ENCODE measurements around the gene NDUFA5.

Gene NDUFA5

DNA sequence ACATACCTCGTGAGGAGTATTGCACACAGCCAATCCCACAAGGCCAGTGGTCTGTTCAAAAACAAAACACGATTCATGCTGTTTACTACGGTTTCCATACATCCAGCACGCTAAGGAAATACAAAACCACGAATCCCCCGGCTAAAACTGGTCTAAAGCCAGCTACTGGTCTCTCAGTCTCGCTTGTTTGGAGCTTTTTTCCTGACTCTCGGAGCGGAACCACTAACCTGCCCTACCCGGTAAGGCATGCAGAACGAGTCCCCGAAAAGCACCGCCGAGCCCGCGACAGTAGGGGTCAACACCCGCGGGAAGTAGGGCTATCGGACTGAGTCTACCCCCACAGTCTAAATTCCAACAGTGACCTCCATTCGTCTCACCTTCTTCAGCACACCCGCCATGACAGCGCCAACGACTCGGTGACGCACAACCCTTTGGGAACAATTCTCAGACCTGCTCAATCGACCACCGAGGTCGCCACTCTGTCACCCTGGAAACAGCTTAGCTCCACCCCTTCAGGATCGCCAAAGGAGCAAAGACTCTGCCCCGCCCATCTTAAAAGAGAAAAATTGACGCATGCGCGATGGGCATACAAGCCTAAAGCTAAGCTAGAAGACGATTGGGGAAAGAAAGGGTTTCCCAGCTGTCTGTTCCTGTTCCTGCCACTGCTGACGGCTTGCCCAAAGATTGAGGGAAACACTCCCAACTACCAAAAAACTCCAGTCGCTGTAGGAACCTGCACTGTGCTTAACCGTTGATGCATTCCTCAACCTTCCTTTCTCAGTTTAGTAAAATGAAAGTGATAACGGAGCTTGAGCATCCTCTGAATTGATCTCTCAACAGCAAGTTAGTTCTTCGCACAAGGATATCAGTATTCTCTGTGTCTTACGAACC is at the start of gene NDUFA5:
Gene NDUFA5 (minus strand): TSS at position 421 of the 891 bp plus-strand sequence. CDS start 23 bp downstream, at position 398.
- H3K36me3 ChIP-seq (ENCODE audit: control insufficient read depth in 2 of 2, insufficient read depth in 2 of 2, low read length in 2 of 2) = peaks cover 11 to 15% of the 10 kb centered on the region in 2 donors
- no peaks in the 10 kb centered on the region for H3K9me3 ChIP-seq (ENCODE audit: control insufficient read depth in 2 of 2, low read length in 2 of 2)
- H3K4me3 ChIP-seq (ENCODE audit: low read length in 2 of 2) = peak within 1 kb of the TSS; percentile 94 to 100
- H3K27me3 ChIP-seq (ENCODE audit: control insufficient read depth in 2 of 2, insufficient read depth in 2 of 2, low read length in 2 of 2) = no peaks in the 10 kb centered on the region
- H3K27ac ChIP-seq (ENCODE audit: low read depth in 2 of 2, low read length in 2 of 2) = peak within 1 kb of the TSS; percentile 83 to 91
- peak within 1 kb of the TSS; percentile 92 to 100 for H3K9ac ChIP-seq (ENCODE audit: low read depth in 1 of 2, low read length in 2 of 2)
- peaks cover 7 to 9% of the 10 kb centered on the region in 2 donors for H3K4me1 ChIP-seq (ENCODE audit: control insufficient read depth in 2 of 2, insufficient read depth in 2 of 2, low read length in 2 of 2)

DNA sequence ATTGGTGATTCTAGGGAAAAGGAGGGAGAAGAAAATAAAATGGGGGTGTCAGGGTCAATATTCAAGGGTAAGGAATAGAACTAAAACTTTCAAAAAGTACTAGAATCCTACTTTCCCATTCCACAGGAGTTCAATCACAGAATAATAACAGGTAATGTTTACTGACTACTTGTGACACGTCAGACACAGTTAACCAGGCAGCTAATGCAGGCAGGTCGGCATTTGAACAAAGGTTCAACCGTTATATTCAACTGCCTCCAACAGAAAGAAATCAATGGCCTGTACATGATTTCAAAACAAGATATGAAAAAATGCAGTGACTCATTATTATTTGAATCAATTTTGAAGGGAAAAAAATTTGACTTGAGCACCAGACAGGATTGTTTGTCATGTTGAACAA is 47.1 kb upstream of the NDUFA5 start:
- Histone ChIP-seq H3K9me3 (ENCODE audit: control insufficient read depth in 2 of 2, low read length in 2 of 2) (no peaks in the 10 kb centered on the region), H3K36me3 (ENCODE audit: control insufficient read depth in 2 of 2, insufficient read depth in 2 of 2, low read length in 2 of 2) (no peaks in the 10 kb centered on the region), H3K27me3 (ENCODE audit: control insufficient read depth in 2 of 2, insufficient read depth in 2 of 2, low read length in 2 of 2) (no peaks in the 10 kb centered on the region), H3K4me1 (ENCODE audit: control insufficient read depth in 2 of 2, insufficient read depth in 2 of 2, low read length in 2 of 2) (no peaks in the 10 kb centered on the region), H3K27ac (ENCODE audit: low read depth in 2 of 2, low read length in 2 of 2) (no peak overlapping the region), H3K9ac (ENCODE audit: low read depth in 1 of 2, low read length in 2 of 2) (no peak overlapping the region), H3K4me3 (ENCODE audit: low read length in 2 of 2) (no peak overlapping the region)

DNA sequence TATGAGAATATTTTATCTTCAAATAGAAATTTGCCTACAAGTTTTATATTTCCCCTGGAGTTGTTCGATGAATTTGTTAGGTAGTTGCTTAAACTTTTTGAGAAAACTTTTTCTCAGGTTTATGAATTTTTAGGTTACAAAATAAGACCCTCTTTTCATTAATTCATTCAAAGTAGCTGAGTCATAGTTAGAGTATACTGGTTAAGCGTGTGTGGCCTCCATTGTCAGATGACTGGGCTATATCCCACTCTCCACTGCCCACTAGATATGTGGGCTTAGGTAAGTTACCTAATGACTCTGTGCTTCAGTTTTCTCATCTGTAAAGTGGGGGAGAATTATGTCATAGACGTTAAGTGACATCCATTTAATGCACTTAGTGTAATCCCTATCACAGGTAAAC is 45.0 kb upstream of the NDUFA5 start:
- H3K4me3 ChIP-seq (ENCODE audit: low read length in 2 of 2) = no peak overlapping the region
- no peak overlapping the region for H3K9ac ChIP-seq (ENCODE audit: low read depth in 1 of 2, low read length in 2 of 2)

DNA sequence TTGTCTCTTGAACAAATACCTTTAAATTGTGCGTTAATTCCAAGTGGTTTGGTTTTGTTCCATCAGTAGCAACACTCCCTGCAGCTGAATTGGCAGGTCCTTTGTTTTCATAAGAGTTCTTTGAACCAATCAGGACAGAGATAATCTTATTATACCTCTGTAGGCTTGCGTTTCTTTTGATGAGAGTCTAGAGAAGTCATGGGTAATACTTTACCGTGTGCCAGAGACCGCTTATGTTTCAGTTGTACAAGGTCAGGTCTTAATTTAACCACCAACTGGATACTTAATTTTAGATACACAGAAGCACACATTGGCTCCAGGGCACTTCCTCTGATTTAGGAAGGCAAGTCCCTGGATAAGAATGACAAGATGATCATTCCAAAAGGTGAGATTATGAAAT is 43.9 kb upstream of the NDUFA5 start, which contains the start of gene ASB15:
Gene ASB15 (plus strand): TSS at position 292 of the 400 bp plus-strand sequence. CDS start 12,682 bp downstream, outside the sequence.
- Histone ChIP-seq H3K9ac (ENCODE audit: low read depth in 1 of 2, low read length in 2 of 2) (no peak within 1 kb of the TSS), H3K27ac (ENCODE audit: low read depth in 2 of 2, low read length in 2 of 2) (no peak within 1 kb of the TSS)

More for the DNA sequence above, 45.0 kb upstream of the NDUFA5 start:
- Histone ChIP-seq H3K36me3 (ENCODE audit: control insufficient read depth in 2 of 2, insufficient read depth in 2 of 2, low read length in 2 of 2) (no peaks in the 10 kb centered on the region), H3K9me3 (ENCODE audit: control insufficient read depth in 2 of 2, low read length in 2 of 2) (no peaks in the 10 kb centered on the region), H3K27ac (ENCODE audit: low read depth in 2 of 2, low read length in 2 of 2) (no peak overlapping the region), H3K27me3 (ENCODE audit: control insufficient read depth in 2 of 2, insufficient read depth in 2 of 2, low read length in 2 of 2) (no peaks in the 10 kb centered on the region), H3K4me1 (ENCODE audit: control insufficient read depth in 2 of 2, insufficient read depth in 2 of 2, low read length in 2 of 2) (no peaks in the 10 kb centered on the region)

DNA sequence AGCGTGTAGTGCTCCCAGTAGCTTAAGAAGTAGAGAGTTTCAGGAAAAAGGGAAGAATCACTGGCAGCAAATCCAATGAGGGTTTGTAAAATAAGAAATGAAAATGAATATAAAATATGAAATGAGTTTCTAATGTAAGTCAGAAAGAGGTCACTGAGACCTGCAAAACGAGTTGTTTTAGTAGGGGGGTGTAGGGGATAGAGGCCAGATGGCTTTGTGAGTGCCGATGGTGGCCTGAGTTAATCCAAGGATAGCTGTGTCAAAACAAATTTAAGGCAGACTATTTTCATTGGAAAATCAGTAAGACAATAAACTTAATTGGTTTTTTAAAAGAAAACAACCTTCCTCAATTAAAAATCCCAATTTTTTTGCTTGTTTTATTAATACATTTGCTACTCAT is 43.3 kb upstream of the NDUFA5 start:
- H3K27ac ChIP-seq (ENCODE audit: low read depth in 2 of 2, low read length in 2 of 2) = no peak overlapping the region

More for the DNA sequence above, 43.9 kb upstream of the NDUFA5 start, which contains the start of gene ASB15:
- H3K4me1 ChIP-seq (ENCODE audit: control insufficient read depth in 2 of 2, insufficient read depth in 2 of 2, low read length in 2 of 2) = no peaks in the 10 kb centered on the region
- no peak within 1 kb of the TSS for H3K4me3 ChIP-seq (ENCODE audit: low read length in 2 of 2)
- no peaks in the 10 kb centered on the region for H3K9me3 ChIP-seq (ENCODE audit: control insufficient read depth in 2 of 2, low read length in 2 of 2)
- no peaks in the 10 kb centered on the region for H3K36me3 ChIP-seq (ENCODE audit: control insufficient read depth in 2 of 2, insufficient read depth in 2 of 2, low read length in 2 of 2)
- H3K27me3 ChIP-seq (ENCODE audit: control insufficient read depth in 2 of 2, insufficient read depth in 2 of 2, low read length in 2 of 2) = no peaks in the 10 kb centered on the region

DNA sequence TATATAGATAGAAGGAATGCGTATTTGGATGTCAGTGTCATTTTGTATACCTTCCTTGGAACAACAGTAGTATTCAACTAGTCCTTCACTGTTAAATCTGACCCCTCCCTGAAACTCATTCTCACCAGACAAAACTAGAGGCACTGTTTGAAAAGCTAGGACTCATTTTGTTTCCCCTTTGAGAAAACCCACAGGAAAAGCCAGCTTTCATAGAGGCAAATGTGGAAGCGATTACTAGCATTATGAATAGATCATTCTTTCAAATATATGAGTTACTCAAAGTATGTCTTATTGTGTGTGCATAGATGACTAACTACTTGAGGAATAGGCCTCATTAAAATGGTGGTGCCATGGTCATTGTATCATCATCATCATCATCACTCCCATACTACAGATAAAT is 42.1 kb upstream of the NDUFA5 start:
- no peaks in the 10 kb centered on the region for H3K36me3 ChIP-seq (ENCODE audit: control insufficient read depth in 2 of 2, insufficient read depth in 2 of 2, low read length in 2 of 2)
- no peaks in the 10 kb centered on the region for H3K27me3 ChIP-seq (ENCODE audit: control insufficient read depth in 2 of 2, insufficient read depth in 2 of 2, low read length in 2 of 2)
- H3K27ac ChIP-seq (ENCODE audit: low read depth in 2 of 2, low read length in 2 of 2) = no peak overlapping the region
- no peaks in the 10 kb centered on the region for H3K9me3 ChIP-seq (ENCODE audit: control insufficient read depth in 2 of 2, low read length in 2 of 2)
- H3K4me1 ChIP-seq (ENCODE audit: control insufficient read depth in 2 of 2, insufficient read depth in 2 of 2, low read length in 2 of 2) = no peaks in the 10 kb centered on the region
- no peak overlapping the region for H3K9ac ChIP-seq (ENCODE audit: low read depth in 1 of 2, low read length in 2 of 2)
- H3K4me3 ChIP-seq (ENCODE audit: low read length in 2 of 2) = no peak overlapping the region

More for the DNA sequence above, 43.3 kb upstream of the NDUFA5 start:
- Histone ChIP-seq H3K36me3 (ENCODE audit: control insufficient read depth in 2 of 2, insufficient read depth in 2 of 2, low read length in 2 of 2) (no peaks in the 10 kb centered on the region), H3K27me3 (ENCODE audit: control insufficient read depth in 2 of 2, insufficient read depth in 2 of 2, low read length in 2 of 2) (no peaks in the 10 kb centered on the region), H3K4me3 (ENCODE audit: low read length in 2 of 2) (no peak overlapping the region), H3K4me1 (ENCODE audit: control insufficient read depth in 2 of 2, insufficient read depth in 2 of 2, low read length in 2 of 2) (no peaks in the 10 kb centered on the region), H3K9me3 (ENCODE audit: control insufficient read depth in 2 of 2, low read length in 2 of 2) (no peaks in the 10 kb centered on the region), H3K9ac (ENCODE audit: low read depth in 1 of 2, low read length in 2 of 2) (no peak overlapping the region)

DNA sequence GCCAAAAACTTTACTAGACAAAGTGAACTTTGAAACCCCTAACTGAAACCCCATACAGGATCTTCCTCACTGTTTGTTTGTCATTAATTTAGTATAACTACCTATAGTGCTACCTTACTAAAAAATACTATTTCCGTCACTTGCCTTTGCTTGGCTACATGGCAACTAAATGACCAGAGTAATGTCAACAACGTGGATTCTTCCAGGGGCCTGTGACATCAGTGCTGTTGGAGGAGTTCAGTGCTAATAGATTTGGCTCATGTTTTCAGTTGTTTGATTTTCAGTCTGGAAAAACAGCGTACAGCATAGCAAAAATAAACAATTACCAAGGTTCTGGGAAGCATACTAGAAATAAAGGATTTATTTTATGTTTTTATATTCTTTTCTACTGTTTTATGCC is 41.0 kb upstream of the NDUFA5 start:
- no peaks in the 10 kb centered on the region for H3K9me3 ChIP-seq (ENCODE audit: control insufficient read depth in 2 of 2, low read length in 2 of 2)
- no peak overlapping the region for H3K27ac ChIP-seq (ENCODE audit: low read depth in 2 of 2, low read length in 2 of 2)
- no peak overlapping the region for H3K9ac ChIP-seq (ENCODE audit: low read depth in 1 of 2, low read length in 2 of 2)
- no peaks in the 10 kb centered on the region for H3K36me3 ChIP-seq (ENCODE audit: control insufficient read depth in 2 of 2, insufficient read depth in 2 of 2, low read length in 2 of 2)
- H3K4me1 ChIP-seq (ENCODE audit: control insufficient read depth in 2 of 2, insufficient read depth in 2 of 2, low read length in 2 of 2) = no peaks in the 10 kb centered on the region
- H3K4me3 ChIP-seq (ENCODE audit: low read length in 2 of 2) = no peak overlapping the region
- no peaks in the 10 kb centered on the region for H3K27me3 ChIP-seq (ENCODE audit: control insufficient read depth in 2 of 2, insufficient read depth in 2 of 2, low read length in 2 of 2)

DNA sequence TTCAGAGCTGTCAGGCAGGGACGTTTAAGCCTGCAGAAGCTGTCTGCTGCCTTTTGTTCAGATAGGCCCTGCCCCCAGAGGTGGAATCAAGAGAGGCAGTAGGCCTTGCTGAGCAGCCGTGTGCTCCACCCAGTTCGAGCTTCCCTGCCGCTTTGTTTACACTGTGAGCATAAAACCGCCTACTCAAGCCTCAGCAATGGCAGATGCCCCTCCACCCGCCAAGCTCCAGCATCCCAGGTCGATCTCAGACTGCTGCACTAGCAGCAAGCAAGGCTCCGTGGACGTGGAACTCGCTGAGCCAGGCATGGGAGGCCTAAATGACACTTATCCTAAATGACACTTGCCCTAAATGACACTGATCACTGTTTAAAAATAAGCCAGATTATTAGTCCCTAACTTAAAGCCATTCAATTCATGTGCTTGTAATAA is 37.2 kb upstream of the NDUFA5 start:
- no peak overlapping the region for H3K9ac ChIP-seq (ENCODE audit: low read depth in 1 of 2, low read length in 2 of 2)
- no peaks in the 10 kb centered on the region for H3K36me3 ChIP-seq (ENCODE audit: control insufficient read depth in 2 of 2, insufficient read depth in 2 of 2, low read length in 2 of 2)
- no peaks in the 10 kb centered on the region for H3K27me3 ChIP-seq (ENCODE audit: control insufficient read depth in 2 of 2, insufficient read depth in 2 of 2, low read length in 2 of 2)
- H3K9me3 ChIP-seq (ENCODE audit: control insufficient read depth in 2 of 2, low read length in 2 of 2) = no peaks in the 10 kb centered on the region
- no peak overlapping the region for H3K4me3 ChIP-seq (ENCODE audit: low read length in 2 of 2)
- H3K4me1 ChIP-seq (ENCODE audit: control insufficient read depth in 2 of 2, insufficient read depth in 2 of 2, low read length in 2 of 2) = no peaks in the 10 kb centered on the region
- H3K27ac ChIP-seq (ENCODE audit: low read depth in 2 of 2, low read length in 2 of 2) = no peak overlapping the region

DNA sequence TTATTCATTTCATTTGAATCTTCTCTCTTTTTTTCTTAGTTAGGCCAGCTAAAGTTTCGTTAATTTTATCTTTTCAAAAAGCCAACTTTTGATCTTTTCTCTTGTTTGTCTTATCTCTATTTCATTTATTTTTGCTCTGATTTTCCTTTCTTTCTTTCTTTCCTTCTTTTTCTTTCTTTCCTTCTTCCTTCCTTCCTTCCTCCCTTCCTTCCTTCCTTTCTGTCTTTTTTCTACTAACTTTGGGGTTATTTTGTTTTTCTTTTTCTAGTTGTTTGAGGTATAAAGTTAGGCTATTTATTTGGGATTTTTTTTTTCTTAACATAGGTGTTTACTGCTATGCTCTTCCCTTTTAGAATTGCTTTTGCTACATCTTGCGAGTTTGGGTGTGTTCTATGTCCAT is 30.8 kb upstream of the NDUFA5 start:
- H3K27me3 ChIP-seq (ENCODE audit: control insufficient read depth in 2 of 2, insufficient read depth in 2 of 2, low read length in 2 of 2) = no peaks in the 10 kb centered on the region
- no peaks in the 10 kb centered on the region for H3K4me1 ChIP-seq (ENCODE audit: control insufficient read depth in 2 of 2, insufficient read depth in 2 of 2, low read length in 2 of 2)
- H3K36me3 ChIP-seq (ENCODE audit: control insufficient read depth in 2 of 2, insufficient read depth in 2 of 2, low read length in 2 of 2) = no peaks in the 10 kb centered on the region
- H3K4me3 ChIP-seq (ENCODE audit: low read length in 2 of 2) = no peak overlapping the region
- H3K9me3 ChIP-seq (ENCODE audit: control insufficient read depth in 2 of 2, low read length in 2 of 2) = no peaks in the 10 kb centered on the region
- H3K27ac ChIP-seq (ENCODE audit: low read depth in 2 of 2, low read length in 2 of 2) = no peak overlapping the region
- H3K9ac ChIP-seq (ENCODE audit: low read depth in 1 of 2, low read length in 2 of 2) = no peak overlapping the region

DNA sequence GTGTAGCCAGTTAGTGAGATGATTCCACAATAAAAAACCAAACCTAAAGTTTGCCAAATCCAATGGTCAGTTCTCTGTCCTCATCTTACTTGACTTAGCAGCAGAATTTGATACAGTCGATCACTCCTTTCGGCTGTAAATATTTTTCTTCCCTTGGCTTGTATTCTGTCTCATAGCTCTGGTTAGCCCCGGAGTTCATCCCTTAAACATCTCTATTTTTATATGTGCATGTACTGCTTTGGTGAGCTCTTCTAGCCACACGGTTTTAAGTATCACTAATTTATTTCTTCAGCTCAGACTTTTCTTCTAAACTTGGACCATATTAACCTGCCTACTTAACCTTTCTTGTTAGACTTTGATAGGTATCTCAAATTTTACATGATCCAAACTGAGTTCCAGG is 26.2 kb upstream of the NDUFA5 start:
- Histone ChIP-seq H3K36me3 (ENCODE audit: control insufficient read depth in 2 of 2, insufficient read depth in 2 of 2, low read length in 2 of 2) (no peaks in the 10 kb centered on the region), H3K9ac (ENCODE audit: low read depth in 1 of 2, low read length in 2 of 2) (no peak overlapping the region), H3K27me3 (ENCODE audit: control insufficient read depth in 2 of 2, insufficient read depth in 2 of 2, low read length in 2 of 2) (no peaks in the 10 kb centered on the region), H3K27ac (ENCODE audit: low read depth in 2 of 2, low read length in 2 of 2) (no peak overlapping the region), H3K9me3 (ENCODE audit: control insufficient read depth in 2 of 2, low read length in 2 of 2) (no peaks in the 10 kb centered on the region), H3K4me3 (ENCODE audit: low read length in 2 of 2) (no peak overlapping the region), H3K4me1 (ENCODE audit: control insufficient read depth in 2 of 2, insufficient read depth in 2 of 2, low read length in 2 of 2) (peaks cover 0 to 2% of the 10 kb centered on the region in 2 donors)

Data from mucosa of rectum (tissue), 2 donors.